Right hindlimb (tissue), 1 donor: ENCODE results near the gene NUDT1.

Experiments used
- DNase-seq: peaks from one replicate; pipeline ENCODE4 v3.0.0-alpha.2; 2018

Gene NUDT1

GRCh38 chr7:2205036-2205780 lies 36.8 kb upstream of the NUDT1 start:
- DNase-seq: no peak

DNA sequence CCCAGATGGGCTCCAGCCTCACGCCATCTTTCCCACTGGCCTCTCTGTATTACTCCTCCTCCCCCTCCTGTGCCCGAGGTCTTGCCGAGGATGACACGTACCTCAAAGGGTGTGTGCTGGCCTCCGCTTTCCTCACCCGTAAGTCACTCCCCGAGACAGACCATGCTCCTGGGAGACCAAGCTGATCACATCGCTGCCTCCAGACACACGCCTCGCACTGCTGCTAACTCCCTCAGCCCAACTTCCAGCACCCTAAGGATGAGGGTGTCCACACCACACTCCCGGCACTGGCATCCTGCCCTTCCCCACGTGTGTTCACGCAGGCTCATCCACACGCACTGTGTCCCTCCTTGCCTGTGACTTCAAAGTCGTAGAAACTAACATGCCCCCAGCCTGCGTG lies 33.3 kb upstream of the NUDT1 start:
- no peak for DNase-seq

- DNase-seq: peak; percentile 78
These were observed 32.7 kb upstream of the NUDT1 start for GRCh38 chr7:2209146-2209960.

DNA sequence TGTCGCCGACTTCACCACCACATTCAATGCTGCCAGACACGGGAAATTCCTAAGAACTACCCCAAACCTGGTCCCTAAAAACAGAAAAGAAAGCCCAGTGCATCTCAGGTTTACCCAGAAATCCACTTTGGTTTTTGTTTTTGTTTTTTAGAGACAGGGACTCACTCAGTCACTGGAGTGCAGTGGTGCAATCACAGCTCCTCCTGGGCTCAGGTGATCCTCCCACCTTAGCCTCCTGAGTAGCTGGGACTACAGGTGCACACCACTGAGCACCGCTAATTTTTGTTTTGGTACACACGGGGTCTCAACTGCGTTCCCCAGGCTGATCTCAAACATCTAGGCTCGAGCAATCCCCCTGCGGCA lies 32.1 kb upstream of the NUDT1 start:
- no peak for DNase-seq

- no peak for DNase-seq
These were observed 31.3 kb upstream of the NUDT1 start for GRCh38 chr7:2210551-2211258.

DNA sequence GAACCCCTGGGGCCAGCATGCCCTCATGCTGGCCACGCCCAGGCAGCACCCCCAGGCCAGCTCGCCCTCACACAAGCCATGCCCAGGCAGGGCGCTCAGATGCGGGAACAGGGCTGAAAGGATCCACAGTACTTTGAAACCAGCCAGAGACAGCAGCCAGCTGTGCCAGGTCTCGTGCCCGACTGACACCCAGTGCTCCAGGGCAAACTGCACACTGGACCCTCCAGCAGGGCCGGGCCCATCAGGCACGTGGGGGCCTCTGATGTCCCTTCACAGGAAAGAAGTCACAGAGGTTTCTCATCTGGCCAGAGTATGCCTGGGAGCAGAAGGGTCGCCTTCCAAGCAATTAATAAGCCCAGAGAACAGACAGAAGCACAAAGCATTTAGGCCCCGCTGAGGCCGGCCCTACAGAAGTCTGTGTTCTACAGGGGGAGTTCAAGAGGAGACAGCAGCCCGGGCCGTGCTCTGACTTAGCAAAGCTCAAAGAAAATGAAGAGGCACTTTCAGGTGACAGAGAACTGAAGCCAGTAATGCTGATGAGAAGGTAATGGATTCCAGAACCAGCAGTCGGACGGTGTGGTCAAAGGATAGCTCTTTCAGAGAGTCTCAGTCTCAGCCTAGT lies 30.7 kb upstream of the NUDT1 start:
- no peak for DNase-seq

DNA sequence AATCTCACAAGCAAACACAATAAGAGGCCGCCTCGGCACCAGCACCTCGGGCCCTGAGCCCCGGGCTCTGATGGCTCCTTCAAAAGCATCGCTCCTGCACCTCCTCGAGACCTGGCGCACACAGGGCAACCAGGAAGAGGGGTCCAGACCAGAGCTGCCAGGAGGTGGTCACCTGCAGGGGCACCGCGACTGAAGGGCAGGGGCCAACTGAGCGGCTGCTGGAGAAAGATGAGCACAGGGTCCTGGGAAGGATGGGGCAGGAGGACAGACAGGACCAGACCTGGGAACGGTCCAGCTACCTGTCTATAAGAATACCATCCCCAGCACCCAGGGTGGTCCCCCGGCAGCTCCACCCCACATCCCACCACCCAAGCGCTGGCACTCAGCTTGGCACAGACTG lies 30.1 kb upstream of the NUDT1 start:
- no peak for DNase-seq

- DNase-seq: no peak
These were observed 29.1 kb upstream of the NUDT1 start for GRCh38 chr7:2212906-2213305.

- DNase-seq: no peak
These were observed 28.3 kb upstream of the NUDT1 start for GRCh38 chr7:2213551-2214215.

DNA sequence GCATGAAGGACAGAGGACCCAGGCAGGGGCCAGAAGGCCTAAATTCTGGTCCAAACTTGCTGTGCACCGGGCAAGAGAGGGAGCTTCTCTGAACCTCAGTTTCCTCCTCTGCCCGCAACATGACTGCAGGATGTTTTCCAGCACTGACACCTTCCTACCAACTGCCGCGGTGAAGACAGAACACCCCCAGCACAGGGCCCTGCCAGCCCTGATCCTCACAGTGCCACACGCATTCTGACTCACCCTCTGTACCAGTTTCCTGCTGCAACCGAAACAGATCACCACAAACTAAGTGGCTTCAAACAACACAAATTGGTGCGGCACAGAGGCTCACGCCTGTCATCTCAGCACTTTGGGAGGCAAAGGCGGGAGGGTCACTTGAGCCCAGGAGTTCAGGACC lies 27.4 kb upstream of the NUDT1 start:
- no peak for DNase-seq

DNA sequence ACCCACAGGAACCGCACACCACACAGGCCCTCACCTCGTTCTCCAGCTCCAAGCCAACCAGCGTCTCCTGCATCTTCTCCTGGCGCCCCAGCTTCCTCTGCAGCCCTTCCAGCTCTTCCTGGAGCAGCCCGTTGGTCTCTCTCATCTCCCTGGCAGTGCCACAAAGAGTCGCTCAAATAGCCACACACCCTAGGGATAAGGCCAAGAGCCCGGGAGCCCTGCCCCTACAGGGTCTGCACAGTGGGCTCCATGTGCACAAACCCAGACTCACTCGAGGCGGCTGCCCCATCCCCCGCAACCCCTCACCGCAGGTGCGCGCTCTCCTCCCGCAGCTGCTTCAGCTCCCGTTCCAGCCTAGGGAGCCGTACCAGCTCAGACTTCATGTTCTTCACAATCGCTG lies 26.2 kb upstream of the NUDT1 start:
- no peak for DNase-seq

GRCh38 chr7:2217206-2217605 lies 24.8 kb upstream of the NUDT1 start:
- no peak for DNase-seq

GRCh38 chr7:2217716-2218443 lies 24.1 kb upstream of the NUDT1 start:
- DNase-seq: no peak

GRCh38 chr7:2218444-2218785 lies 23.6 kb upstream of the NUDT1 start:
- no peak for DNase-seq

DNA sequence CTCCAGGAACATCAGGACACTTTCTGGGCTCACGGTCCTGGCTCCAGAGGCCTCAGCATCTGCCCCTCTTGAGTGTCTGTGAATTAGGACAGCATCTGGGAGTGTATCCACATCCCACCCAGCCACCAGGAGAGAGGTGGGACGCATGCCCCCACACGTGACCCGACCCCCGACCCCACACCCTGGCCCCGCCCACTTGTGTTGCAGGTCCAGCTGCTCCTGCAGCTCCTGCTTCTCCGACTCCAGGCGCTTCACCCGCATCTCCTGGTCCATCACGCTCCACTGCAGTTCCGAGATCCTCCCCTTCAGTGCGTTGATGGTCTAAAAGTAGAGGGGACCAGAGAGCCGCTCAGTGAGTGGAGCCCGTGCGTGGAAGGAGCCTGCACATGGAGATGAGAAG lies 22.9 kb upstream of the NUDT1 start:
- DNase-seq: no peak

GRCh38 chr7:2219606-2220005 lies 22.4 kb upstream of the NUDT1 start:
- no peak for DNase-seq

DNA sequence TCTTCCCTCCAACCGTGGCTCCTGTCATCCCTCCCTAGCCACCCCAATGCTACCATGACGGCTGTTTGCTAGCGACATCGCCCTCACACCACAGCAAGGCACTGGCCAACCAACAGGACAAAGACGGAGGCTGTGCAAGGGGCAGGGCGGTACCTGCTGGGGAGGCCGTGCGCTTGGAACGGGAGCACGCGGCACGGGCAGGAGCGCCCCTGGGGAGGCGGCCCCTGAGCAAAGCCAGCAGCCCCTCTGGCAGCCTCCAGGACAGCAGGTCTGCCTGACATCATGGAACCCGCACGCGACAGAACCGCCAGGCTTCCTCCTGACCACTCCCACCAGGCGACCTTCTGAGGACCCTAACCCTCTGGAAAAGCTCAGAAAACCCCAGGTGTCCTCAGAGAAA lies 22.0 kb upstream of the NUDT1 start:
- no peak for DNase-seq

- no peak for DNase-seq
These were observed 21.5 kb upstream of the NUDT1 start for GRCh38 chr7:2220506-2220905.

DNA sequence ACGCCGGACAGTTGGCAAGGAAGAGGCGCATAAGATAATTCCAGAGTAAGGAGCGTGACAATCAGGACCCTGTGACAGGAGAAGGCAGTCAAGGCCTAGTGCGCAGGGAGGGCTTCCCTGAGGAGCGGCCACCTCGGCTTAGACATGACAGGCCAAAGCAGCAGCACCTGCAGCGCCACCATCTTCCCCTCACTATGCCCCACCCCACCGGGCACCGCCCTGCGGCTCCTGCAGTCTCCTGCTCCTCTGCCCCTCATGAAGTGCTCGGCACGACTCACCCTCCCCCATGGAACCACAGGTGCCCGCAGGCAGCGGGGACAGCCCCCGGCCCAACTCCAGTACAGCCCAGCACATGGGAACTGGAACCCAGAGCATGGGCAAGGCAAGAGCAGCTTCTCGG lies 21.1 kb upstream of the NUDT1 start:
- no peak for DNase-seq

DNA sequence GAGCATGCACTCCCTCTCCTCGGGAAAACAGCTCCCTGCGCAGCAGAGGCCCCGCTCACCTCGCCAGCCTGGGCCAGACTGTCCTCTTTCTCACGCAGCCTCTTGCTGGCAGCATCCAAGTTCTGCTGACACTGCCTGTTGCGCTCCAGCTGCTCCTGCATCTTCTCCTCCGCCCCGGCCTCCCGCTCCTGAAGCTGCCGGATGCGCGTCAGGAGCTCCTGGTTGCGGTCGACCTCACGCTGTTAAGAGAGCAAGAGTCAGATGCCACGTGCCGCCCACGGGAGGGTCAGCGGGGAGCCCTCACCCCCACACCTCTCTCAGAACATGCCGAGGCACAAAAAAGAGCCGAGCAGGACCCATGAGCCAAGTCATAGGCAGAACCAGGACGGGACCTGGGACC lies 19.5 kb upstream of the NUDT1 start:
- no peak for DNase-seq

GRCh38 chr7:2223321-2223720 lies 18.7 kb upstream of the NUDT1 start:
- DNase-seq: no peak

DNA sequence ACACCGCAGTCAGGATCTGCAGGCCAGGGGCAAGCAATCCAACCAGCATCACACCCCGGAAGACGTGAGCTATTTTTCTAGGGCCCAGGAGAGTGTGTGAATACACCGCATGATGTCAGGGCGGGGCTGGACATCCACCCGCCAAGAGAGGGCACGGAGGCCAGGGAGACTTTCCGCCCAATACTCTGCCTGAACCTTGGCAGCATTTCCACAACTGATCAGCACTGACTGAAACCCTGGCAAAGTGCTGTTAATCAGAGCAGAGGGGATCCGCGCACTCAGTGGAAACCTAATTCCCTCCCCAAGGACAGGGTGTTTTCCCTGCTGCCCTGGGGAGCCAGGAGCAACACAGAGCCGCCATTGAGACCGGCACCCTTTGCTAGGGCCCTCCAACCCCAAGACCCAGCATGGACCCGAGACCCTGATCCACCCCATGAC lies 17.5 kb upstream of the NUDT1 start:
- DNase-seq: no peak
